Neural progenitor cell (in vitro differentiated cells): ENCODE measurements around the gene SH2D3A. TPM values are rescaled to one million over a fixed set of nuclear protein-coding genes. Genes with fewer than 3 reads are reported as not detected.
"Not testable (repeated sequence)": the region's sequence is repeated elsewhere in the genome, so short reads cannot be mapped to it uniquely, and the experiment has no call there.

ENCODE experiments used
- DNase-seq: peaks from one replicate; pipeline ENCODE4 v3.0.0-alpha.2; 2016; ENCODE audit warnings: low spot score
- H2AFZ ChIP-seq: fragments of 200-600 bp; sonication (generic); replicated peaks from 2 replicates; pipeline ENCODE4 v1.6.1; 2016; ENCODE audit warnings: antibody characterized with exemption
- H3F3A ChIP-seq: fragments of 200-600 bp; sonication (generic); 2 replicates; pipeline ENCODE4 v1.6.1; 2016; ENCODE audit warnings: antibody characterized with exemption, low read depth
- H3K27ac ChIP-seq: fragments of 200-600 bp; sonication (generic); 2 replicates; pipeline ENCODE4 v1.5.1; 2016; ENCODE audit warnings: mild to moderate bottlenecking
- H3K27me3 ChIP-seq: fragments of 200-600 bp; sonication (generic); 2 replicates; pipeline ENCODE4 v1.6.1; 2016; ENCODE audit warnings: mild to moderate bottlenecking, moderate library complexity
- H3K36me3 ChIP-seq: fragments of 200-600 bp; sonication (generic); 2 replicates; pipeline ENCODE4 v1.5.1; 2016
- H3K4me1 ChIP-seq: fragments of 200-600 bp; sonication (generic); 2 replicates; pipeline ENCODE4 v1.6.1; 2016; ENCODE audit warnings: mixed run types
- H3K4me2 ChIP-seq: fragments of 200-600 bp; sonication (generic); 2 replicates; pipeline ENCODE4 v1.6.1; 2016
- H3K4me3 ChIP-seq: fragments of 200-600 bp; sonication (generic); 2 replicates; pipeline ENCODE4 v1.5.1; 2016
- H3K79me2 ChIP-seq: fragments of 200-600 bp; sonication (generic); 2 replicates; pipeline ENCODE4 v1.6.1; 2016; ENCODE audit warnings: low read depth
- H3K9ac ChIP-seq: fragments of 200-600 bp; sonication (generic); 2 replicates; pipeline ENCODE4 v1.6.1; 2016
- H3K9me3 ChIP-seq: fragments of 200-600 bp; sonication (generic); 2 replicates; pipeline ENCODE4 v1.5.1; 2016; ENCODE audit warnings: low read depth
- H4K20me1 ChIP-seq: fragments of 200-600 bp; sonication (generic); 2 replicates; pipeline ENCODE4 v1.6.1; 2016; ENCODE audit warnings: low read depth
- H3K27ac Mint-ChIP-seq: 3 replicates; pipeline ENCODE4 v1.8.0; 2021; ENCODE audit warnings: mixed read lengths
- H3K27me3 Mint-ChIP-seq: 2 replicates; pipeline ENCODE4 v1.8.0; 2022; ENCODE audit warnings: low read depth, mild to moderate bottlenecking, inconsistent platforms, moderate library complexity, mixed read lengths; ENCODE audit not compliant: insufficient read depth
- H3K36me3 Mint-ChIP-seq: 3 replicates; pipeline ENCODE4 v1.8.0; 2021; ENCODE audit warnings: mixed read lengths
- H3K4me1 Mint-ChIP-seq: 3 replicates; pipeline ENCODE4 v1.8.0; 2021; ENCODE audit warnings: mixed read lengths
- H3K4me3 Mint-ChIP-seq: 3 replicates; pipeline ENCODE4 v1.8.0; 2021; ENCODE audit warnings: mild to moderate bottlenecking, moderate library complexity, mixed read lengths
- H3K9me3 Mint-ChIP-seq: 3 replicates; pipeline ENCODE4 v1.8.0; 2020; ENCODE audit warnings: mixed read lengths
- CTCF ChIP-seq: fragments of 200-600 bp; sonication (generic); IDR thresholded peaks from 2 replicates; pipeline ENCODE4 v1.5.1; 2017; ENCODE audit warnings: antibody characterized with exemption, mild to moderate bottlenecking
- EZH2 ChIP-seq: fragments of 200-600 bp; sonication (generic); IDR thresholded peaks from 2 replicates; pipeline ENCODE4 v1.6.1; 2017; ENCODE audit warnings: antibody characterized with exemption, mild to moderate bottlenecking, moderate library complexity
- EZH2phosphoT487 ChIP-seq: fragments of 200-600 bp; sonication (generic); IDR thresholded peaks from 2 replicates; pipeline ENCODE4 v1.6.1; 2017; ENCODE audit warnings: antibody characterized with exemption
- total RNA-seq: library from RNA; depleted of rRNA; stranded (reverse); fragments of >200 nt; gene quantifications from 2 replicates; pipeline ENCODE4 v1.2.3, GENCODE V29; 2015; ENCODE audit warnings: low replicate concordance

The SH2D3A gene
- total RNA-seq, 1 donor from 2014 or later, result 0.65 TPM

GRCh38 chr19:6802336-6803035 lies 35.3 kb upstream of the SH2D3A start:
- Mint-ChIP-seq H3K27ac (no peak overlapping the region), H3K4me3 (no peak overlapping the region), H3K9me3 (no peaks in the 10 kb centered on the region), H3K27me3 (peaks cover 3% of the 10 kb centered on the region), H3K36me3 (no peaks in the 10 kb centered on the region), H3K4me1 (peaks cover 3% of the 10 kb centered on the region)
- Histone ChIP-seq H3K4me1 (no peaks in the 10 kb centered on the region), H3K4me3 (no peak overlapping the region), H3F3A (no peaks in the 10 kb centered on the region), H2AFZ (no peak overlapping the region), H3K36me3 (no peaks in the 10 kb centered on the region), H3K4me2 (no peak overlapping the region), H4K20me1 (no peaks in the 10 kb centered on the region), H3K79me2 (no peaks in the 10 kb centered on the region), H3K9me3 (no peaks in the 10 kb centered on the region), H3K27me3 (no peaks in the 10 kb centered on the region), H3K27ac (no peak overlapping the region), H3K9ac (no peak overlapping the region)
- no peak for TF ChIP-seq EZH2phosphoT487
- DNase-seq, result peak; percentile 7

- no peaks in the 10 kb centered on the region for H3K79me2 ChIP-seq
- H3K4me3 ChIP-seq, result no peak overlapping the region
- Mint-ChIP-seq H3K27ac (no peak overlapping the region), H3K4me1 (peaks cover 3% of the 10 kb centered on the region), H3K4me3 (no peak overlapping the region), H3K36me3 (no peaks in the 10 kb centered on the region), H3K9me3 (no peaks in the 10 kb centered on the region), H3K27me3 (peaks cover 3% of the 10 kb centered on the region)
- H3K4me1 ChIP-seq, result no peaks in the 10 kb centered on the region
- no peak overlapping the region for H3K9ac ChIP-seq
- DNase-seq, result no peak
- H3K27ac ChIP-seq, result no peak overlapping the region
- H3K36me3 ChIP-seq, result no peaks in the 10 kb centered on the region
- TF ChIP-seq EZH2 (no peak), EZH2phosphoT487 (no peak), CTCF (no peak)
- no peaks in the 10 kb centered on the region for H4K20me1 ChIP-seq
- H2AFZ ChIP-seq, result peak overlapping the region; percentile 77
- H3K9me3 ChIP-seq, result no peaks in the 10 kb centered on the region
- no peaks in the 10 kb centered on the region for H3F3A ChIP-seq
- no peaks in the 10 kb centered on the region for H3K27me3 ChIP-seq
- no peak overlapping the region for H3K4me2 ChIP-seq
These were observed 34.4 kb upstream of the SH2D3A start for GRCh38 chr19:6801485-6802086.

- Histone ChIP-seq H3F3A (no peaks in the 10 kb centered on the region), H3K9me3 (no peaks in the 10 kb centered on the region), H3K4me3 (no peak overlapping the region), H4K20me1 (no peaks in the 10 kb centered on the region), H3K4me2 (no peak overlapping the region), H3K9ac (no peak overlapping the region), H2AFZ (peak overlapping the region; percentile 77), H3K36me3 (no peaks in the 10 kb centered on the region), H3K79me2 (no peaks in the 10 kb centered on the region), H3K4me1 (no peaks in the 10 kb centered on the region), H3K27ac (no peak overlapping the region), H3K27me3 (no peaks in the 10 kb centered on the region)
- H3K4me3 Mint-ChIP-seq, result no peak overlapping the region
- no peak overlapping the region for H3K27ac Mint-ChIP-seq
- no peak for DNase-seq
- H3K27me3 Mint-ChIP-seq, result peaks cover 3% of the 10 kb centered on the region
- H3K36me3 Mint-ChIP-seq, result no peaks in the 10 kb centered on the region
- peaks cover 3% of the 10 kb centered on the region for H3K4me1 Mint-ChIP-seq
- peaks cover under 1% of the 10 kb centered on the region for H3K9me3 Mint-ChIP-seq
- no peak for TF ChIP-seq CTCF
- no peak for TF ChIP-seq EZH2
- no peak for TF ChIP-seq EZH2phosphoT487
These were observed 33.8 kb upstream of the SH2D3A start for GRCh38 chr19:6800991-6801484.

GRCh38 chr19:6800160-6800790 lies 33.0 kb upstream of the SH2D3A start:
- not testable (repeated sequence) for H3K4me2 ChIP-seq, H3K4me1 ChIP-seq, H3K4me3 Mint-ChIP-seq, H3K9ac ChIP-seq, H3K27me3 Mint-ChIP-seq, H3K27me3 ChIP-seq, H4K20me1 ChIP-seq, H3K27ac Mint-ChIP-seq, H3K36me3 Mint-ChIP-seq, H3K9me3 ChIP-seq, H2AFZ ChIP-seq, H3F3A ChIP-seq, H3K4me1 Mint-ChIP-seq, H3K9me3 Mint-ChIP-seq, DNase-seq, H3K36me3 ChIP-seq, H3K27ac ChIP-seq, H3K79me2 ChIP-seq, H3K4me3 ChIP-seq
